H1 (cell line): ENCODE data around the gene SLC6A7. TPM values are rescaled to one million over a fixed set of nuclear protein-coding genes. Genes with fewer than 3 reads are reported as not detected.

Experiments used
- CTCF ChIA-PET: fragments of 300-600 bp; sonication (Branson Sonifier 250); formaldehyde crosslinking; loops from one replicate; lab custom pipeline; 2021; ENCODE audit not compliant: partially characterized antibody; lab: Charles Lee
- POLR2A ChIA-PET: fragments of 300-600 bp; sonication (Branson Sonifier 250); formaldehyde crosslinking; loops from one replicate; lab custom pipeline; 2021; ENCODE audit warnings: inconsistent platforms; ENCODE audit not compliant: partially characterized antibody; lab: Charles Lee
- DNase-seq, 2 experiments: peaks; one replicate each; pipeline versions ENCODE4 v3.0.0 to v3.0.0-alpha.2; 2010 to 2022; ENCODE audit warnings: low spot score in 2 of 2, low read depth in 1 of 2, mixed read lengths in 1 of 2
- FAIRE-seq: peaks from 2 replicates; lab custom pipeline; 2011; peaks lifted over from hg19 to GRCh38; lab: Jason Lieb, UNC
- H2AFZ ChIP-seq: 2 replicates; pipeline ENCODE4 v1.8.1; 2012; ENCODE audit warnings: low read length, inconsistent platforms
- H2AK5ac ChIP-seq: 2 replicates; pipeline ENCODE4 v1.6.1; 2013; ENCODE audit warnings: low read depth, low read length
- H2BK120ac ChIP-seq: replicated peaks from 2 replicates; pipeline ENCODE3; 2013; ENCODE audit warnings: low read depth, low read length, inconsistent platforms
- H2BK12ac ChIP-seq: 2 replicates; pipeline ENCODE4 v1.6.1; 2013; ENCODE audit warnings: low read depth, low read length
- H2BK15ac ChIP-seq: 2 replicates; pipeline ENCODE4 v1.6.1; 2013; ENCODE audit warnings: low read length
- H2BK20ac ChIP-seq: 2 replicates; pipeline ENCODE4 v1.6.1; 2013; ENCODE audit warnings: low read length
- H2BK5ac ChIP-seq: 2 replicates; pipeline ENCODE4 v1.6.1; 2013; ENCODE audit warnings: low read depth, low read length
- H3K14ac ChIP-seq: 2 replicates; pipeline ENCODE4 v1.6.1; 2013; ENCODE audit warnings: inconsistent platforms; ENCODE audit not compliant: insufficient read length
- H3K18ac ChIP-seq: 2 replicates; pipeline ENCODE4 v1.6.1; 2013; ENCODE audit warnings: low read length; ENCODE audit errors: extremely low read depth
- H3K23ac ChIP-seq: 2 replicates; pipeline ENCODE4 v1.6.1; 2013; ENCODE audit warnings: inconsistent platforms; ENCODE audit not compliant: insufficient read length
- H3K23me2 ChIP-seq: 2 replicates; pipeline ENCODE4 v1.6.1; 2013; ENCODE audit warnings: low read depth, low read length
- H3K27ac ChIP-seq: 2 replicates; pipeline ENCODE4 v1.6.1; 2011; ENCODE audit warnings: low read depth, low read length, inconsistent platforms
- H3K27me3 ChIP-seq, 4 experiments: replicated peaks in 1 of 4; 1 replicate in 1 of 4; 2 replicates in 3 of 4; pipeline versions ENCODE4 v1.6.1 to v1.8.1; 2011 to 2013; ENCODE audit warnings: low read length in 3 of 4, mild to moderate bottlenecking in 3 of 4, inconsistent platforms in 2 of 4, mixed read lengths in 2 of 4, moderate library complexity in 1 of 4; ENCODE audit not compliant: control insufficient read depth in 3 of 4, insufficient read depth in 3 of 4; ENCODE audit errors: extremely low read depth in 1 of 4
- H3K36me3 ChIP-seq, 4 experiments: 2 replicates each; pipeline versions ENCODE4 v1.6.1 to v1.8.1; 2011 to 2013; ENCODE audit warnings: mild to moderate bottlenecking in 4 of 4, low read length in 3 of 4, moderate library complexity in 2 of 4, control low read depth in 1 of 4, inconsistent platforms in 1 of 4; ENCODE audit not compliant: insufficient read depth in 4 of 4, control insufficient read depth in 2 of 4
- H3K4ac ChIP-seq: replicated peaks from 2 replicates; pipeline ENCODE3; 2013; ENCODE audit warnings: low read length, low read depth, mixed read lengths, inconsistent platforms; ENCODE audit not compliant: insufficient read length
- H3K4me1 ChIP-seq, 4 experiments: replicated peaks in 1 of 4; 1 replicate in 1 of 4; 2 replicates in 3 of 4; pipeline versions ENCODE4 v1.6.1 to v1.8.1; 2011 to 2013; ENCODE audit warnings: low read length in 3 of 4, inconsistent platforms in 2 of 4, mixed read lengths in 1 of 4; ENCODE audit not compliant: insufficient read depth in 4 of 4, control insufficient read depth in 3 of 4
- H3K4me2 ChIP-seq, 2 experiments: 2 replicates each; pipeline versions ENCODE4 v1.6.1 to v1.8.1; 2011 to 2013; ENCODE audit warnings: low read depth in 2 of 2, low read length in 2 of 2, control low read depth in 1 of 2, inconsistent platforms in 1 of 2, mild to moderate bottlenecking in 1 of 2; ENCODE audit not compliant: insufficient read depth in 1 of 2
- H3K4me3 ChIP-seq, 4 experiments: fragments of 200-600, 300-600 bp in 1 of 4; sonication (generic), shearing (Covaris generic), sonication (Bioruptor Twin) in 1 of 4; 2 replicates each; pipeline versions ENCODE4 v1.5.1 to v1.8.1; 2011 to 2016; ENCODE audit warnings: low read length in 4 of 4, low read depth in 3 of 4, control low read depth in 2 of 4, inconsistent platforms in 2 of 4, mild to moderate bottlenecking in 2 of 4, mixed read lengths in 1 of 4, moderate library complexity in 1 of 4; ENCODE audit not compliant: insufficient read depth in 2 of 4; ENCODE audit errors: extremely low read depth in 1 of 4
- H3K56ac ChIP-seq: replicated peaks from 2 replicates; pipeline ENCODE3; 2013; ENCODE audit warnings: low read depth, mild to moderate bottlenecking, mixed read lengths, low read length, inconsistent platforms; ENCODE audit not compliant: insufficient read length
- H3K79me1 ChIP-seq: 2 replicates; pipeline ENCODE4 v1.6.1; 2013; ENCODE audit warnings: low read depth, low read length, control low read depth
- H3K79me2 ChIP-seq, 2 experiments: 2 replicates each; pipeline versions ENCODE4 v1.6.1 to v1.8.1; 2012 to 2013; ENCODE audit warnings: low read length in 2 of 2, mild to moderate bottlenecking in 2 of 2, inconsistent platforms in 1 of 2; ENCODE audit not compliant: insufficient read depth in 2 of 2, control insufficient read depth in 1 of 2
- H3K9ac ChIP-seq, 4 experiments: replicated peaks in 1 of 4; 1 replicate in 1 of 4; 2 replicates in 3 of 4; pipeline versions ENCODE4 v1.6.1 to v1.8.1; 2011 to 2013; ENCODE audit warnings: low read depth in 3 of 4, low read length in 3 of 4, control low read depth in 2 of 4, mild to moderate bottlenecking in 2 of 4, moderate library complexity in 2 of 4, inconsistent platforms in 1 of 4; ENCODE audit errors: extremely low read depth in 1 of 4
- H3K9me3 ChIP-seq, 2 experiments: 2 replicates each; pipeline versions ENCODE4 v1.6.1 to v1.8.1; 2012 to 2013; ENCODE audit warnings: mild to moderate bottlenecking in 2 of 2, moderate library complexity in 2 of 2, control low read depth in 1 of 2, inconsistent platforms in 1 of 2, low read depth in 1 of 2, low read length in 1 of 2, mixed read lengths in 1 of 2; ENCODE audit not compliant: insufficient read depth in 2 of 2
- H4K20me1 ChIP-seq, 2 experiments: replicated peaks in 1 of 2; 2 replicates each; pipeline versions ENCODE3 to v1.8.1; 2011 to 2013; ENCODE audit warnings: inconsistent platforms in 2 of 2, low read length in 2 of 2, mild to moderate bottlenecking in 1 of 2; ENCODE audit not compliant: insufficient read depth in 2 of 2, control insufficient read depth in 1 of 2
- H4K5ac ChIP-seq: 2 replicates; pipeline ENCODE4 v1.6.1; 2013; ENCODE audit warnings: low read length, low read depth, mixed read lengths, inconsistent platforms; ENCODE audit not compliant: insufficient read length
- H4K8ac ChIP-seq: 2 replicates; pipeline ENCODE4 v1.8.0; 2013; ENCODE audit warnings: mild to moderate bottlenecking, moderate library complexity, low read length, inconsistent platforms; ENCODE audit not compliant: insufficient read depth; ENCODE audit errors: extremely low read depth
- H4K91ac ChIP-seq: replicated peaks from 2 replicates; pipeline ENCODE3; 2013; ENCODE audit warnings: low read length, mixed read lengths, inconsistent platforms; ENCODE audit not compliant: insufficient read length
- CBX5 ChIP-seq: fragments of 300-800, 300-1000 bp; sonication (generic); IDR thresholded peaks from 2 replicates; pipeline ENCODE4 v1.7.1; 2016; ENCODE audit warnings: antibody characterized with exemption, low read length, low read depth
- EP300 ChIP-seq, 2 experiments: IDR thresholded peaks; 1 replicate in 1 of 2; 2 replicates in 1 of 2; pipeline ENCODE4 v1.6.1; 2011 to 2012; ENCODE audit warnings: low read depth in 2 of 2, low read length in 2 of 2, mild to moderate bottlenecking in 2 of 2, borderline replicate concordance in 1 of 2, inconsistent platforms in 1 of 2, moderate library complexity in 1 of 2
- HDAC6 ChIP-seq: IDR thresholded peaks from one replicate; pipeline ENCODE4 v1.7.1; 2012; ENCODE audit warnings: low read depth, mild to moderate bottlenecking, inconsistent platforms, low read length, moderate library complexity
- JUN ChIP-seq: IDR thresholded peaks from 2 replicates; pipeline ENCODE4 v1.6.1; 2011; ENCODE audit warnings: low read depth, mild to moderate bottlenecking, improper control_type of control experiment, low read length
- KDM4A ChIP-seq: IDR thresholded peaks from one replicate; pipeline ENCODE4 v1.7.1; 2012; ENCODE audit warnings: low read depth, mild to moderate bottlenecking, moderate library complexity, low read length, inconsistent platforms; ENCODE audit not compliant: severe bottlenecking
- KDM5A ChIP-seq: fragments of 200-600 bp; IDR thresholded peaks from 2 replicates; pipeline ENCODE4 v1.7.1; 2012; ENCODE audit warnings: mild to moderate bottlenecking, low read length, inconsistent platforms, mixed read lengths
- NANOG ChIP-seq: IDR thresholded peaks from 2 replicates; pipeline ENCODE4 v1.6.1; 2011; ENCODE audit warnings: low read length, low read depth, mild to moderate bottlenecking, inconsistent platforms; ENCODE audit not compliant: insufficient read depth, poor library complexity, severe bottlenecking
- POU5F1 ChIP-seq: IDR thresholded peaks from 2 replicates; pipeline ENCODE4 v1.6.1; 2011; ENCODE audit warnings: low read depth, mild to moderate bottlenecking, low read length, moderate library complexity
- SIRT6 ChIP-seq: IDR thresholded peaks from one replicate; pipeline ENCODE4 v1.7.1; 2012; ENCODE audit warnings: low read length, inconsistent platforms
- SRF ChIP-seq: IDR thresholded peaks from 2 replicates; pipeline ENCODE4 v1.6.1; 2011; ENCODE audit warnings: mild to moderate bottlenecking, low read depth, low read length, moderate library complexity
- SUZ12 ChIP-seq: fragments of 200-600 bp; sonication (generic); IDR thresholded peaks from 2 replicates; pipeline ENCODE4 v1.6.1; 2012; ENCODE audit warnings: mild to moderate bottlenecking, inconsistent platforms, low read length, moderate library complexity, mixed read lengths
- YY1 ChIP-seq: IDR thresholded peaks from 2 replicates; pipeline ENCODE4 v1.6.1; 2011; ENCODE audit warnings: low read depth, mild to moderate bottlenecking, low read length
- WGBS, 2 experiments: shearing (Covaris generic) in 1 of 2; methylation state at CpG; one replicate each; pipeline versions ENCODE4 v1.1.6 to v1.1.7; 2013 to 2015; ENCODE audit warnings: low lambda C conversion rate in 2 of 2, mixed read lengths in 2 of 2, inconsistent platforms in 1 of 2, low coverage in 1 of 2, missing lambda C conversion rate in 1 of 2; ENCODE audit not compliant: insufficient replicate concordance in 2 of 2, insufficient coverage in 1 of 2, insufficient read length in 1 of 2; ENCODE audit errors: extremely low coverage in 1 of 2, missing lambda C conversion rate in 1 of 2; 5-methylcytosine and 5-hydroxymethylcytosine counted together
- polyA plus RNA-seq, 7 experiments: library from polyadenylated mRNA; depleted of rRNA in 3 of 7; stranded (reverse) in 5 of 7; unstranded in 2 of 7; fragments of >200 nt in 5 of 7; fragments of 200-250 nt in 2 of 7; gene quantifications; 1 replicate in 5 of 7; 2 replicates in 1 of 7; 4 replicates in 1 of 7; pipeline versions ENCODE4 v1.2.1 to v1.2.3, GENCODE V29; 2011 to 2013; ENCODE audit warnings: missing spikeins in 2 of 7, mixed read lengths in 2 of 7
- total RNA-seq: library from RNA; stranded (reverse); fragmentation: NEBNext Ultra II Directional; extraction: Animal tissue kit (Norgen Biotek cat#: 25700); gene quantifications from 2 replicates; pipeline ENCODE4 v1.2.1, GENCODE V29; 2021

SLC6A7 gene
- total and polyA plus RNA-seq, 2 of the 8 experiments (the other 6 are each of a cell fraction or from before 2014, with no cell fraction given): 0.07 to 0.12 TPM

DNA sequence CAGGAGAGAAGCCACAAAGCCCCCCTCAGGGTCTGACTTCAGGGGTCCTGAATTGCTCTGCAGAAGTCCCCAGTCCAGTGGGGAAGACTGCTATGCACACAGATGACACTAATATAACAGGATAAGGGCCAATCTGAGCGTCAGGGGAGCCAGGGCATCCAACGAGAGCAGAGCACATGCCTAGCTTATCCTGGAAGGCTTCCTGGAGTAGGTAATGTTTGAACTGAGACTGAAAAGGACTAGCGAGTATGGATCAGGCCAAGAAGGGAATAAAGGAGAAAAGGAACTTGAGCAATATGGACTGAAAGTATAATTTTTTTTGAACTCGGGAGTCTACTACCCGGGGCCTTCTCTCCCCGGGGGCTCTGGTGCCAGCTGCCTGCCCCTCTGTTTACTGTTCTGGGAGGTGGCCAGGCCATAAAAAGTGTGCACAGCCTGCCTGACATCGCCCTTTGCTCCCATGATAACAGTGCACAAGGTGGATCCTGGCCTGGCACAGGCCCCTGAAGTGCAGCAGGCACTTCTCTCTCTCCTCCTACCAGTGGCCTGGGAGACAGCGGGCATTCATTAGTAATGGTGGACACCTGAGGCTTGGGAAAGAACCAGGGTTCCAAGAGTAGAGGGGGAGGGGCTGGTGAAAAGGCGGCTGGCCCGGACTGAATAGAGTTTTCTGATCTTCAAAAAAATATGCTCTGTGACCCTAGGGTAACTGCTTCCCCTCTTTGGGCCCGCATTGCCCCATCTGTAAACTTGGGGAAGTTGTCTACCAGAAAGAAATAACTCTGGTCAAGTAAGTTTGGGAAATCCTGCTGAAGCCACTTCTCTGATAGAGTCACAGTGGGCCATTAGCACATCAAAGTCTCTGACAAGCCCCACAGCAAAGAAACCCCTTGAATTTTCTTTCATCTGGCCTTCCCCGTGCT lies 4.6 kb upstream of the SLC6A7 start:
- Histone ChIP-seq H2BK12ac (no peak overlapping the region), H3K79me1 (no peaks in the 10 kb centered on the region), H2AK5ac (no peak overlapping the region), H2BK20ac (no peak overlapping the region), H3K4ac (no peak overlapping the region), H4K8ac (no peak overlapping the region; the same call in 1 of the 2 replicates), H2BK120ac (no peak overlapping the region), H3K23ac (no peak overlapping the region), H3K23me2 (peaks cover 4% of the 10 kb centered on the region; the same call in 1 of the 2 replicates), H2BK15ac (no peak overlapping the region), H3K56ac (no peak overlapping the region), H3K27ac (no peak overlapping the region), H3K18ac (no peak overlapping the region), H3K27me3 (peaks cover 22 to 45% (median 38%) of the 10 kb centered on the region in 4 experiments), H3K9ac (no peak overlapping the region), H3K9me3 (no peaks in the 10 kb centered on the region), H3K4me3 (no peak overlapping the region), H2AFZ (no peak overlapping the region), H3K4me1 (peaks cover 0 to 19% (median 5%) of the 10 kb centered on the region in 4 experiments; a peak in 6 of 7 replicates), H4K91ac (no peak overlapping the region), H4K5ac (no peak overlapping the region), H3K14ac (no peak overlapping the region), H3K36me3 (no peaks in the 10 kb centered on the region), H3K79me2 (no peaks in the 10 kb centered on the region), H3K4me2 (no peak overlapping the region), H4K20me1 (peaks cover 1 to 3% of the 10 kb centered on the region in 2 experiments), H2BK5ac (no peak overlapping the region)
- DNase-seq (no peak), FAIRE-seq (no peak)
- ChIA-PET CTCF (interaction anchor here (0.7 to 23.7 kb wide), 5 partner anchors 10 to 71 kb away, joined by 3 to 406 read pairs (median 206); no protein-coding TSS in a partner anchor), POLR2A (interaction anchor here (1.2 to 1.7 kb wide), 2 partner anchors 26 to 27 kb away, joined by 3 read pairs; no protein-coding TSS in a partner anchor)
- WGBS, 2 experiments: 77% methylated on average over 12 of the region's 12 CpGs; no CpG with 5 or more reads in 1 of the 2 experiments
- no peak for TF ChIP-seq KDM4A
- no peak for TF ChIP-seq EP300 (IDR thresholded peaks at IDR 0.05; ENCODE audit: borderline replicate concordance in 1 of 2, low read depth in 2 of 2, low read length in 2 of 2)
- TF ChIP-seq YY1: no peak
- TF ChIP-seq JUN: no peak
- TF ChIP-seq KDM5A: no peak
- TF ChIP-seq NANOG: no peak
- no peak for TF ChIP-seq POU5F1
- TF ChIP-seq SIRT6: no peak
- TF ChIP-seq SUZ12: no peak
- TF ChIP-seq SRF: no peak
- TF ChIP-seq HDAC6: no peak
- no peak for TF ChIP-seq CBX5
